Stimulated activated CD4-positive, alpha-beta T cell treated with anti-CD3 and anti-CD28 coated beads, Interleukin-1b, Interleukin-23, amount 100 ng/mL, for 48 hours (primary cell): Measurements from ENCODE around the gene AGAP1.
"Not testable (repeated sequence)": the region's sequence is repeated elsewhere in the genome, so short reads cannot be mapped to it uniquely, and the experiment has no call there.

ENCODE experiments used
- DNase-seq: peaks from one replicate; pipeline ENCODE4 v3.0.0-alpha.2; 2020

Gene AGAP1

GRCh38 chr2:236090826-236091225 lies 597.0 kb downstream of the AGAP1 start:
- DNase-seq: not testable (repeated sequence)

GRCh38 chr2:236092714-236093113 lies 598.9 kb downstream of the AGAP1 start:
- DNase-seq: no peak

GRCh38 chr2:236093134-236093533 lies 599.3 kb downstream of the AGAP1 start:
- DNase-seq: no peak

GRCh38 chr2:236095504-236095903 lies 601.7 kb downstream of the AGAP1 start:
- no peak for DNase-seq

GRCh38 chr2:236101311-236101950 lies 607.6 kb downstream of the AGAP1 start:
- DNase-seq: no peak

- no peak for DNase-seq
These were observed 609.1 kb downstream of the AGAP1 start for GRCh38 chr2:236102971-236103370.

GRCh38 chr2:236103981-236104380 lies 610.1 kb downstream of the AGAP1 start:
- DNase-seq: no peak

- DNase-seq: no peak
These were observed 612.2 kb downstream of the AGAP1 start for GRCh38 chr2:236105955-236106607.

- DNase-seq: no peak
These were observed 612.9 kb downstream of the AGAP1 start for GRCh38 chr2:236106761-236107160.

GRCh38 chr2:236107536-236107935 lies 613.7 kb downstream of the AGAP1 start:
- DNase-seq: no peak

- no peak for DNase-seq
These were observed 614.2 kb downstream of the AGAP1 start for GRCh38 chr2:236107942-236108625.

GRCh38 chr2:236109061-236109460 lies 615.2 kb downstream of the AGAP1 start:
- no peak for DNase-seq

GRCh38 chr2:236109473-236109872 lies 615.6 kb downstream of the AGAP1 start:
- no peak for DNase-seq

- no peak for DNase-seq
These were observed 618.6 kb downstream of the AGAP1 start for GRCh38 chr2:236112466-236112865.

- no peak for DNase-seq
These were observed 619.6 kb downstream of the AGAP1 start for GRCh38 chr2:236113425-236113824.

GRCh38 chr2:236113948-236114347 lies 620.1 kb downstream of the AGAP1 start:
- no peak for DNase-seq

- no peak for DNase-seq
These were observed 621.1 kb downstream of the AGAP1 start for GRCh38 chr2:236114959-236115358.

GRCh38 chr2:236117401-236117800 lies 623.6 kb downstream of the AGAP1 start:
- no peak for DNase-seq

- no peak for DNase-seq
These were observed 624.0 kb downstream of the AGAP1 start for GRCh38 chr2:236117861-236118269.

GRCh38 chr2:236119003-236119402 lies 625.2 kb downstream of the AGAP1 start:
- DNase-seq: no peak

GRCh38 chr2:236119476-236119875 lies 625.6 kb downstream of the AGAP1 start:
- no peak for DNase-seq

GRCh38 chr2:236120141-236120601 lies 626.3 kb downstream of the AGAP1 start:
- DNase-seq: no peak

- DNase-seq: no peak
These were observed 627.0 kb downstream of the AGAP1 start for GRCh38 chr2:236120829-236121228.

GRCh38 chr2:236121546-236121945 lies 627.7 kb downstream of the AGAP1 start:
- DNase-seq: no peak
